PC-9 (cell line): Measurements from ENCODE around the gene ADAP1. TPM values are rescaled to one million over a fixed set of nuclear protein-coding genes. Genes with fewer than 3 reads are reported as not detected.

Experiments
- BruUV-seq: library from RNA; stranded (reverse); fragments of 400-500 nt; replicated peaks from 2 replicates; lab custom pipeline; 2021; lab: Mats Ljungman, UMichigan
- CTCF ChIA-PET: fragments of 300-600 bp; sonication (Branson Sonifier 250); formaldehyde crosslinking; loops from one replicate; lab custom pipeline; 2022; ENCODE audit warnings: antibody characterized with exemption; lab: Charles Lee
- POLR2A ChIA-PET: fragments of 300-600 bp; sonication (Branson Sonifier 250); formaldehyde crosslinking; loops from one replicate; lab custom pipeline; 2022; ENCODE audit warnings: antibody characterized with exemption; ENCODE audit not compliant: unreplicated experiment; lab: Charles Lee
- DNase-seq, 2 experiments: peaks; one replicate each; pipeline versions ENCODE4 v3.0.0 to v3.0.0-alpha.2; 2015 to 2022; ENCODE audit warnings: mixed read lengths in 1 of 2
- H2AFZ ChIP-seq: fragments of 200-600 bp; sonication (generic); 2 replicates; pipeline ENCODE4 v1.8.1; 2017; ENCODE audit warnings: antibody characterized with exemption
- H3F3A ChIP-seq: fragments of 200-600 bp; sonication (generic); 2 replicates; pipeline ENCODE4 v1.8.1; 2017; ENCODE audit warnings: antibody characterized with exemption, mild to moderate bottlenecking, low read depth; ENCODE audit not compliant: insufficient read depth
- H3K27ac ChIP-seq: fragments of 200-600 bp; sonication (generic); 2 replicates; pipeline ENCODE4 v1.6.1; 2016; ENCODE audit warnings: mixed run types
- H3K27me3 ChIP-seq: fragments of 200-600 bp; sonication (generic); 2 replicates; pipeline ENCODE4 v1.6.1; 2016; ENCODE audit warnings: low read depth, mixed run types; ENCODE audit not compliant: insufficient read depth
- H3K36me3 ChIP-seq: fragments of 200-600 bp; sonication (generic); 2 replicates; pipeline ENCODE4 v1.6.1; 2016; ENCODE audit warnings: low read depth, mixed run types
- H3K4me1 ChIP-seq: fragments of 200-600 bp; sonication (generic); replicated peaks from 2 replicates; pipeline ENCODE4 v1.6.1; 2016; ENCODE audit warnings: mixed run types; ENCODE audit not compliant: insufficient read depth
- H3K4me2 ChIP-seq: fragments of 200-600 bp; sonication (generic); 2 replicates; pipeline ENCODE4 v1.6.1; 2017; ENCODE audit warnings: mixed run types
- H3K4me3 ChIP-seq: fragments of 200-600 bp; sonication (generic); 2 replicates; pipeline ENCODE4 v1.6.1; 2016; ENCODE audit warnings: mixed run types
- H3K79me2 ChIP-seq: fragments of 200-600 bp; sonication (generic); 2 replicates; pipeline ENCODE4 v1.6.1; 2017; ENCODE audit warnings: low read depth, mixed run types
- H3K9me2 ChIP-seq: fragments of 200-600 bp; sonication (generic); 2 replicates; pipeline ENCODE4 v1.8.1; 2017; ENCODE audit warnings: mild to moderate bottlenecking; ENCODE audit not compliant: insufficient read depth
- H3K9me3 ChIP-seq: fragments of 200-600 bp; sonication (generic); 2 replicates; pipeline ENCODE4 v1.8.1; 2016; ENCODE audit warnings: low read depth; ENCODE audit not compliant: insufficient read depth
- H4K20me1 ChIP-seq: fragments of 200-600 bp; sonication (generic); 2 replicates; pipeline ENCODE4 v1.8.1; 2017; ENCODE audit not compliant: insufficient read depth
- CTCF ChIP-seq: fragments of 200-600 bp; sonication (generic); conservative IDR thresholded peaks from 2 replicates; pipeline ENCODE4 v1.6.1; 2017; ENCODE audit warnings: mixed run types, antibody characterized with exemption, mild to moderate bottlenecking, moderate library complexity
- EZH2 ChIP-seq: fragments of 200-600 bp; sonication (generic); IDR thresholded peaks from 2 replicates; pipeline ENCODE4 v1.8.0; 2017; ENCODE audit warnings: antibody characterized with exemption, low read depth
- intact Hi-C: fragments of 100-400 bp; cut with micrococcal nuclease; formaldehyde crosslinking; loops from one replicate; pipeline ENCODE4 v1.10.0; 2022; ENCODE audit not compliant: unreplicated experiment
- total RNA-seq: library from RNA; stranded (reverse); gene quantifications from 2 replicates; pipeline ENCODE4 v1.2.3, GENCODE V29; 2021

ADAP1 gene
- total RNA-seq, 1 experiment from 2014 or later = 73.9 TPM

- no peak overlapping the region for H2AFZ ChIP-seq
- TF ChIP-seq CTCF (no peak), EZH2 (no peak)
- H3K27ac ChIP-seq = no peak overlapping the region
- ChIA-PET CTCF (no interaction called here), POLR2A (no interaction called here)
- no TSS peak for BruUV-seq
- H3K9me2 ChIP-seq = no peaks in the 10 kb centered on the region
- H3F3A ChIP-seq = peaks cover 3% of the 10 kb centered on the region; the same call in 1 of the 2 replicates
- intact Hi-C loops = no loop called here
- H3K4me1 ChIP-seq = peaks cover 1% of the 10 kb centered on the region; the same call in 1 of the 2 replicates
- H3K27me3 ChIP-seq = no peaks in the 10 kb centered on the region
- H3K36me3 ChIP-seq = peaks cover 14% of the 10 kb centered on the region
- peaks cover 96% of the 10 kb centered on the region for H4K20me1 ChIP-seq
- no peaks in the 10 kb centered on the region for H3K9me3 ChIP-seq
- H3K4me3 ChIP-seq = no peak overlapping the region
- H3K79me2 ChIP-seq = peaks cover 100% of the 10 kb centered on the region
- no peak for DNase-seq
- no peak overlapping the region for H3K4me2 ChIP-seq
Measured at GRCh38 chr7:884191-885003, 70.1 kb downstream of the ADAP1 start.

- peaks cover 96% of the 10 kb centered on the region for H4K20me1 ChIP-seq
- peaks cover 14% of the 10 kb centered on the region for H3K36me3 ChIP-seq
- H3K9me2 ChIP-seq = no peaks in the 10 kb centered on the region
- H3K4me3 ChIP-seq = no peak overlapping the region
- no peak overlapping the region for H3K4me2 ChIP-seq
- intact Hi-C loops = no loop called here
- no peak for DNase-seq
- peaks cover 100% of the 10 kb centered on the region for H3K79me2 ChIP-seq
- no TSS peak for BruUV-seq
- no peak for TF ChIP-seq EZH2
- TF ChIP-seq CTCF = no peak
- no peak overlapping the region for H3K27ac ChIP-seq
- no peak overlapping the region for H2AFZ ChIP-seq
- ChIA-PET CTCF (interaction anchor here (0.6 kb wide), 1 partner anchor 249 kb away, joined by 17 read pairs; no protein-coding TSS in a partner anchor), POLR2A (no interaction called here)
- H3F3A ChIP-seq = no peaks in the 10 kb centered on the region; the same call in 1 of the 2 replicates
- no peaks in the 10 kb centered on the region for H3K9me3 ChIP-seq
- no peaks in the 10 kb centered on the region for H3K27me3 ChIP-seq
- H3K4me1 ChIP-seq = peaks cover 12% of the 10 kb centered on the region
Measured at GRCh38 chr7:883055-884021, 71.1 kb downstream of the ADAP1 start.

- Histone ChIP-seq H3K4me2 (no peak overlapping the region), H3F3A (no peaks in the 10 kb centered on the region; the same call in 1 of the 2 replicates), H3K27ac (no peak overlapping the region), H3K36me3 (peaks cover 8% of the 10 kb centered on the region), H3K27me3 (no peaks in the 10 kb centered on the region), H3K9me3 (no peaks in the 10 kb centered on the region), H2AFZ (no peak overlapping the region), H3K4me1 (peaks cover 15% of the 10 kb centered on the region), H3K9me2 (no peaks in the 10 kb centered on the region), H3K4me3 (no peak overlapping the region), H4K20me1 (peaks cover 94% of the 10 kb centered on the region), H3K79me2 (peaks cover 98% of the 10 kb centered on the region)
- CTCF ChIA-PET = no interaction called here
- POLR2A ChIA-PET = no interaction called here
- DNase-seq = no peak
- no TSS peak for BruUV-seq
- no peak for TF ChIP-seq EZH2
- TF ChIP-seq CTCF = no peak
- intact Hi-C loops = no loop called here
Measured at GRCh38 chr7:882336-883035, 72.0 kb downstream of the ADAP1 start.
